Loucy (cell line): ENCODE results near the gene SLC51A.

Experiments used
- EZH2phosphoT487 ChIP-seq: fragments of 200-600 bp; IDR thresholded peaks from 2 replicates; pipeline ENCODE4 v1.6.1; 2018; ENCODE audit warnings: antibody characterized with exemption, mild to moderate bottlenecking, moderate library complexity, borderline replicate concordance
- TF ChIP-seq, protein P1 (sequence below): fragments of 200-600 bp; sonication (generic); conservative IDR thresholded peaks from 2 replicates; pipeline ENCODE4 v1.5.1; 2014; ENCODE audit warnings: mild to moderate bottlenecking, antibody characterized with exemption, low read length

DNA sequence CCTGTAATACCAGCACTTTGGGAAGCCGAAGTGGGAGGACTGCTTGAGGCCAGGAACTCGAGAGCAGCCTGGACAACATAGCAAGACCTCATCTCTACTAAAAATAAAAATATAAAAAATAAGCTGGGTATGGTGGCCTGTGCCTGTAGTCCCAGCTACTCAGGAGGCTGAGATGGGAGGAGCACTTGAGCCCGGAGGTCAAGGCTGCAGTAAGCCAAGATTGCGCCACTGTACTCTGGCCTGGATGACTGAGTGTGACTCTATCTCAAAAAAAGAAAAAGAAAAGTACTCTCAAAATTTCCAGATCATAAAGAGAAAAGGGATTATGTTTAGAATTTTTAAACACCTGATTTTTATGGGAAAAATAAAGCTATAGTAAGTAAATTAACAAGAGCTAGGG is 24.1 kb downstream of the SLC51A start:
- TF ChIP-seq, protein P1, sequence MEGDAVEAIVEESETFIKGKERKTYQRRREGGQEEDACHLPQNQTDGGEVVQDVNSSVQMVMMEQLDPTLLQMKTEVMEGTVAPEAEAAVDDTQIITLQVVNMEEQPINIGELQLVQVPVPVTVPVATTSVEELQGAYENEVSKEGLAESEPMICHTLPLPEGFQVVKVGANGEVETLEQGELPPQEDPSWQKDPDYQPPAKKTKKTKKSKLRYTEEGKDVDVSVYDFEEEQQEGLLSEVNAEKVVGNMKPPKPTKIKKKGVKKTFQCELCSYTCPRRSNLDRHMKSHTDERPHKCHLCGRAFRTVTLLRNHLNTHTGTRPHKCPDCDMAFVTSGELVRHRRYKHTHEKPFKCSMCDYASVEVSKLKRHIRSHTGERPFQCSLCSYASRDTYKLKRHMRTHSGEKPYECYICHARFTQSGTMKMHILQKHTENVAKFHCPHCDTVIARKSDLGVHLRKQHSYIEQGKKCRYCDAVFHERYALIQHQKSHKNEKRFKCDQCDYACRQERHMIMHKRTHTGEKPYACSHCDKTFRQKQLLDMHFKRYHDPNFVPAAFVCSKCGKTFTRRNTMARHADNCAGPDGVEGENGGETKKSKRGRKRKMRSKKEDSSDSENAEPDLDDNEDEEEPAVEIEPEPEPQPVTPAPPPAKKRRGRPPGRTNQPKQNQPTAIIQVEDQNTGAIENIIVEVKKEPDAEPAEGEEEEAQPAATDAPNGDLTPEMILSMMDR, result no peak
- no peak for TF ChIP-seq EZH2phosphoT487
